T-helper 17 cell (primary cell): ENCODE measurements around the gene LYZL4. TPM values are rescaled to one million over a fixed set of nuclear protein-coding genes. Genes with fewer than 3 reads are reported as not detected.

ENCODE experiments used
- ATAC-seq: fragments of 150-1000 bp; cut with Tn5 transposase; 2 replicates; pipeline ENCODE4 v1.10.0; 2021; ENCODE audit warnings: mild to moderate bottlenecking, moderate library complexity
- DNase-seq, 3 donors: peaks; one replicate each; pipeline versions ENCODE4 v3.0.0 to v3.0.0-alpha.2; 2020 to 2021
- H3K9me3 ChIP-seq: one replicate; pipeline ENCODE4 v1.7.0; 2013; ENCODE audit warnings: low read length, mild to moderate bottlenecking; ENCODE audit not compliant: control insufficient read depth, poor library complexity, severe bottlenecking
- H3K27ac Mint-ChIP-seq: one replicate; pipeline ENCODE4 v1.8.0; 2022; ENCODE audit warnings: mild to moderate bottlenecking, moderate library complexity, mixed read lengths
- H3K27me3 Mint-ChIP-seq: one replicate; pipeline ENCODE4 v1.8.0; 2022; ENCODE audit warnings: mixed read lengths
- H3K36me3 Mint-ChIP-seq: one replicate; pipeline ENCODE4 v1.8.0; 2022; ENCODE audit warnings: low read depth, mixed read lengths
- H3K4me1 Mint-ChIP-seq: one replicate; pipeline ENCODE4 v1.8.0; 2022; ENCODE audit warnings: mild to moderate bottlenecking, mixed read lengths
- H3K4me3 Mint-ChIP-seq: one replicate; pipeline ENCODE4 v1.8.0; 2022; ENCODE audit warnings: mild to moderate bottlenecking, moderate library complexity, mixed read lengths
- total RNA-seq, 4 donors: library from RNA in 2 of 4; stranded (reverse) in 2 of 4; gene quantifications; one replicate each; pipeline ENCODE4 v1.2.3 and lab custom pipeline; 2022 to 2026

The LYZL4 gene
- total RNA-seq, 2 donors from 2014 or later = not detected

DNA sequence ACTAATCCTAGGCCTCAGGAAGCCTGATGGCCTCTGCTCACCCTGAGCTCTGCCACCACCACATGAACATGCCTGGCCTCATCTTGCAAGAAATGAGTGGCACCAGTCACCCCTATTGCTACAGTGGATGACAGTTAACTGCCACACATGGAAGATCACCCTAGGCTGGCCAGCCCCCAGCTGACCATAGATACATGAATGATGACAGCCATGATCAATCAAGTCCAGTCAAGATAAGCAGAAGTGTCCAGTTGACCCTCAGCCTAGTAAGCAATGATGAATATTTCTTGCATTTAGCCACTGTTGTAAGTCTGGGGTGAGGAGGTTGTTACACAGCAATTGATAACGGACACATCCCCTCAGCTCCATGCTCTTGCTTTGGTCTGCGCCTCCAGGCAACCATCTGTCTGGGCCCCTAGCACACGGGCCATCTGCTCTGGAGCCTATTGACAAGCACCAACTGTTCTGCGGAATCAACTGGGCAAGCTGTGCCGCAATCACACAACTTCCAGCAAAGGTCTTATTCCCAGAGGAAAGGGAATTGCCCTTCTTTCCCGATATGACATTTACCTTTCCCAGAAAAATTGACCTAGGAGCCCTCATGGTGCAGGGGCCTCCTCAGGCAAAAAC, 2.2 kb upstream of the LYZL4 start:
- DNase-seq = no peak
- H3K4me1 Mint-ChIP-seq = no peaks in the 10 kb centered on the region
- H3K9me3 ChIP-seq = no peaks in the 10 kb centered on the region
- H3K27me3 Mint-ChIP-seq = peaks cover 69% of the 10 kb centered on the region
- H3K27ac Mint-ChIP-seq = no peak overlapping the region
- no peak overlapping the region for H3K4me3 Mint-ChIP-seq
- no peak for ATAC-seq
- H3K36me3 Mint-ChIP-seq = peaks cover 2% of the 10 kb centered on the region

GRCh38 chr3:42411429-42411828, 1.0 kb upstream of the LYZL4 start:
- Mint-ChIP-seq H3K36me3 (peaks cover 2% of the 10 kb centered on the region), H3K4me3 (no peak overlapping the region), H3K27me3 (peaks cover 56% of the 10 kb centered on the region), H3K4me1 (no peaks in the 10 kb centered on the region), H3K27ac (no peak overlapping the region)
- no peaks in the 10 kb centered on the region for H3K9me3 ChIP-seq
- DNase-seq (no peak), ATAC-seq (no peak)

DNA sequence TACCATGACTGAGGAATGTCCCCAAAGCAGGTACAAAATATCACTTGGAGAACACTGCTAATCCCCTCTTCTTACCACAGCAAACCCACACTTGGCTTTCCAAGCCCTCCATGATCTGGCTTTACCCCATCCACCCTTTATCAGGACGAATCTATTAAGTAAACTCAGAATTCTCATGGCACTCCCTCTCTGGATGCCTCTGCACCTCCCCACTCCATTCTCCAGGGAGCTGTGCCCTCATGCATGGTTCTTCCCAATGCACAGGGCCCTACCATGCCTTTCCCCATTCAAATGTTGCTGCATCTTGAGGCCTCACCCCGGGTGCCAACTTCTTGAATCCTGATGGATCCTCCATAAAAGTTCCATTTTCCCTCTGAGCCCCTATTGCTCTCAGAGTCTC, 2.3 kb downstream of the LYZL4 start:
- DNase-seq (no peak), ATAC-seq (no peak)
- H3K4me3 Mint-ChIP-seq = no peak overlapping the region
- H3K27me3 Mint-ChIP-seq = peaks cover 26% of the 10 kb centered on the region
- no peaks in the 10 kb centered on the region for H3K9me3 ChIP-seq
- H3K27ac Mint-ChIP-seq = no peak overlapping the region
- H3K4me1 Mint-ChIP-seq = peaks cover 2% of the 10 kb centered on the region
- no peaks in the 10 kb centered on the region for H3K36me3 Mint-ChIP-seq

DNA sequence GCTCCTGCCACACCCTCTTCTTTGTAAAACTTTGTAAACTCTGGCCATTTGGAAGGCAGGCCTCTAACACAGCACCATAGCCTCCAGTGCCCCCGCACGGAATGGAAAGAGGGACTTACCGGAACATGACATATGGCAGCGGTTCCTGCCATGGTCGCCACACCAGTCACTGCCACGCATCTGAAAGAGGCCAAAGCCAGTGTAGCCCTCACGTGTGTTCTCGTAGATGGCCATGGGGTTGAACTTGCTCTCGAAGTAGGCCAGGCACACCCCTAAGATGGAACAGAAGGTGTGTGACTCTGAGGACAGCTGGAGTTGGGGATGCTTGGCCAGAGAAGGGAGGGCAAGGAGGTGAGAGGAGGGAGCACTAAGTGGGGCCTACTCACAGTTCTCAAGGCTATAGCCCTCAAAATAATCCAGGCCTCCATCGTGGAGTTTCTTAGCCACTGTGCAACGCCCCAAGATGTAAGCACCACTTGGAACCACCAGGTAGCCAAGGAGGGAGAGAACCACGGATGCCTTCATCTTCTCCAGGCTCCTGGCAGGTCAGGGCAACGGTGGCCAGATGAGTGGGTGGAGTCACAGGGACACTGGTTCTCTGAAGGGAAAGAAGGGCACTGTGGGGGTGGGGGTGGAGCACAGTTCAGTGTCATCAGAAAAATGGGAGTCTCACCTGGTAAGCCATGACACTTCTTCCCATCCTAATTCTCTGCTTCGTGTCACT, 3.5 kb downstream of the LYZL4 start:
- H3K36me3 Mint-ChIP-seq = no peaks in the 10 kb centered on the region

GRCh38 chr3:42405857-42406256, 4.6 kb downstream of the LYZL4 start:
- H3K27me3 Mint-ChIP-seq = peaks cover 17% of the 10 kb centered on the region
- H3K36me3 Mint-ChIP-seq = no peaks in the 10 kb centered on the region
- peaks cover 2% of the 10 kb centered on the region for H3K4me1 Mint-ChIP-seq
- no peak overlapping the region for H3K27ac Mint-ChIP-seq
- DNase-seq = no peak
- no peaks in the 10 kb centered on the region for H3K9me3 ChIP-seq
- no peak for ATAC-seq
- no peak overlapping the region for H3K4me3 Mint-ChIP-seq

More for the DNA sequence above, 3.5 kb downstream of the LYZL4 start:
- ATAC-seq = no peak
- DNase-seq = no peak
- no peaks in the 10 kb centered on the region for H3K9me3 ChIP-seq
- Mint-ChIP-seq H3K27ac (no peak overlapping the region), H3K27me3 (peaks cover 17% of the 10 kb centered on the region), H3K4me1 (peaks cover 2% of the 10 kb centered on the region), H3K4me3 (no peak overlapping the region)

DNA sequence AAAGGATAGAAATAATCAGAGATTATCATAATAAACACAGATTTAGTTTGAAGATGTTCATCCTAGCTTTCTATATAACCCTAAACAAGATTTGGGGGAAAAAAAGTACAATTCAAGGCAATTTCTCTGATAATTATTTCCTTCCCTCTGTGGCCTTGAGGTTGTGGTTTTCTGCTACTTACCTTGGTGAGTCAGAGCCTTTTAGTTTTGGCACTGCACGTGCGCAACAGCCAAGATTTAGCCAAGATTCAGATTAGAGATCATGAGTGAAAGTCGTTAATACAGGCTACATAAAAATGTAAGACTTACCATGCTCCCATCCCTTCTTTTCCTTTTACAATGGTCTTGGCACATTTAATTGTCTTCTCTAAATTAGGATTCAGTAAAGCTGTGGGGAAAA, 6.7 kb downstream of the LYZL4 start:
- no peaks in the 10 kb centered on the region for H3K36me3 Mint-ChIP-seq

DNA sequence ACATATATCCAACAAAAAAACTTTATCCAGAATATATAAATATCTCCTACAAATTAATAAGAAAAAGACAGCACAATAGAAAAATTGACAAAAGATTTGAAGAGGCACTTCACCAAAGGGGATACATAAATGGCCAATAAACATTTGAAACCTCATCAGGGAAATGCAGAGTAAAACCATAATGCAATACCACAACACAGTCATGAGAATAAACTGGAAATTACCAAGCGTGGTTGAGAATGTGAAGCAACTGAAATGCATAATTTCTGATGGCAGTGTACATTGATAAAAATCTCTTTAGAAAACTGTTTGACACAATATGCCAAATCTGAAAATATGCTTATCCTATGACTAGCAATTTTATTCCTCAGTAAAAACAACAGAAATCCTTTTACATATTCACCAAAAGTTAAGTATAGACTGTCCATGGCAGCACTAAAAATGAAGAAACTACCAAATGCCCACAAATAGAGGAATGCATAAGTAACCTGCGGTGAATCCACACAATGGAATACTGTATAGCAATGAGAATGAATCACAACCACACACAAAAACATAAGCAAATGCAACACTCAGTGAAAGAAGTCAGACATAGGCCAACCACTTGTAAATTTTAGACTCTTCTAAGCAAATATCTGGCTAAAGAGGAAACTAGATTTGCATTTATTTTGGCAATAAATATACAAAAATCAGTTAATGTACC, 7.9 kb downstream of the LYZL4 start:
- Mint-ChIP-seq H3K36me3 (peaks cover 2% of the 10 kb centered on the region), H3K27ac (no peak overlapping the region), H3K4me3 (no peak overlapping the region), H3K4me1 (peaks cover 2% of the 10 kb centered on the region), H3K27me3 (peaks cover 4% of the 10 kb centered on the region)
- DNase-seq (no peak), ATAC-seq (no peak)
- no peaks in the 10 kb centered on the region for H3K9me3 ChIP-seq

More for the DNA sequence above, 6.7 kb downstream of the LYZL4 start:
- H3K4me3 Mint-ChIP-seq = no peak overlapping the region
- no peak for ATAC-seq
- DNase-seq = no peak
- H3K4me1 Mint-ChIP-seq = peaks cover 2% of the 10 kb centered on the region
- H3K27me3 Mint-ChIP-seq = peaks cover 5% of the 10 kb centered on the region
- H3K9me3 ChIP-seq = no peaks in the 10 kb centered on the region
- no peak overlapping the region for H3K27ac Mint-ChIP-seq

DNA sequence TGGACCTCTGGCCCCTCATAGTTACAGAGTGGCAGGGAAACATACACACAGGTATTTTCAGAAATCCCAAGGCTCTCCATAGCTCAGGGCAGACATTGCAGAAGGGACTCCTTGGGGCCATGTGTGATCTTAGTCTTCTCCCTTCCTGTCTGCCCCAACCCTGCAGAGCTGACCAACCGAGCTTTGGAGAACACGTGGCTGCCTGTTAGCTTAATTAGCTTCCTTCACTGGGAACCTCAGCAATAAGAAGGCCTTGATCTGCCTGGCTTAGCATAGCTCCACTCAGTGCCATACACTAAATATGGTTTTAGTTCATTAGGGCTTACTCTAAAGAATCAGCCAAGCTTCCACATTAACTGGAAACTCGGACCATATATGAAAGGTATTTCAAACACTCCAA, 12.3 kb downstream of the LYZL4 start:
- no peak for ATAC-seq
- H3K9me3 ChIP-seq = no peaks in the 10 kb centered on the region
- no peaks in the 10 kb centered on the region for H3K4me1 Mint-ChIP-seq
- no peak overlapping the region for H3K4me3 Mint-ChIP-seq
- peaks cover 36% of the 10 kb centered on the region for H3K27me3 Mint-ChIP-seq
- H3K36me3 Mint-ChIP-seq = peaks cover 2% of the 10 kb centered on the region
- no peak overlapping the region for H3K27ac Mint-ChIP-seq
- no peak for DNase-seq

DNA sequence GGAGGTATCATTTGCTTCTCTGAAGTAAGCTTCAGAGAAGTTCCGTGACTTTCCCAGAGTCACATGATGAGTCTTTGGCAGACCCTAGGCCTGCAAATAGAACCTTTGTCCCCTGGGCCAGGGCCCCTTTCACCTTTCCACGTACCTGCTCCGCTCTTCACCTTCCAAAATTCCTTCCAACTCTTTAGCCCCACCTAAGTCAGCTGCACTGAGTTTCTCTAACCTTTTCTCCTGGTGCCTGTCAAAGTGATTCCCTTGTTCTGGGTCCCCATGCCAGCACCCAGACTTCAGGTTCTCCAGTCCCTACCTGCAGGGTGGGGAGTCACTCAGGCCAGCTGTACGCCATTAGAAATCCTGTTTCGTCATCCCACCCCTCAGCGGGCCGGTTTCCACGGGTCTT, 12.8 kb downstream of the LYZL4 start:
- DNase-seq (no peak), ATAC-seq (no peak)
- peaks cover 41% of the 10 kb centered on the region for H3K27me3 Mint-ChIP-seq
- peaks cover 2% of the 10 kb centered on the region for H3K36me3 Mint-ChIP-seq
- no peak overlapping the region for H3K27ac Mint-ChIP-seq
- H3K4me3 Mint-ChIP-seq = no peak overlapping the region
- no peaks in the 10 kb centered on the region for H3K9me3 ChIP-seq
- no peaks in the 10 kb centered on the region for H3K4me1 Mint-ChIP-seq

GRCh38 chr3:42394579-42395288, 15.7 kb downstream of the LYZL4 start:
- DNase-seq = no peak
- ATAC-seq = no peak
- peaks cover 2% of the 10 kb centered on the region for H3K36me3 Mint-ChIP-seq
- no peaks in the 10 kb centered on the region for H3K9me3 ChIP-seq
- no peaks in the 10 kb centered on the region for H3K4me1 Mint-ChIP-seq
- H3K27ac Mint-ChIP-seq = no peak overlapping the region
- peaks cover 53% of the 10 kb centered on the region for H3K27me3 Mint-ChIP-seq
- no peak overlapping the region for H3K4me3 Mint-ChIP-seq

DNA sequence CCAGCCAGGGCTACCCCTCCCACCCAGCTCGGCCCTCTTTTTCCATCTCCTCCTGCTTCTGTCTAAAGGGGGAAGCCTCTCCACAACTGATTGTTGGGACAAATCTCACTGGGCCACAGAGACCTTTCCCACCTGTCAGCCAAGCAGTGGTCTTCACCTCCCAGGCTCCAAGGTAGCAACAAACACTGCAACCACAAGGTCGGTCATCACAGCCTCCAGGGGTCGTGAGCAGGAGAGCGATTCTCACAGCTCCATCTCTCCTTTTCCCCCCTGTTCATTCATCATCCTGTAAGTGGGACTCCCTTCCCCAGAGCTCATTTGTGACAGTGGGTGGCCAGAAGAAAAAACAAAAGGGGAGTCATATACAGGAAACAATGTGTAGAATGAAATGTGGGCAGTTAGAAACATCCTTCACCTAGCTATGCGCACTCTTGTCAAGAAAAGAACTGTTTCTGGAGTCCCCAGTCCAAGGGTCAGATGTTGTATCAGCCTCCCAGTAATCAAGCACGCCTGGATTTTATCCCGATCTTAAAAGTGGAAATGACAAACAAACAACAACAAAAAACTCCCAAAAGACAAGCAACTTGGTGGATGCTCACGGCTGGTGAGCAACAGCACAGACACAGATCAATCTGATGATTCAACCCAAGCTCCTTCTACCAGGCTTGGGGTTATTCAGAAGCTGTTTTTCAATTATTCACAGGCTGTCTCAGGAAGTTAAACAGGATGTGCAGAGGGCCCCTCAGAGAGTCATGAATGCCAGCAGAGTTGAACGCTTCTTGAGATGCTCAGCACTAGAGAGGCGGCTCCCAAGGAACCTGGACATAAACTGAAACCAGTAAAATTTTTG, 22.4 kb downstream of the LYZL4 start:
- Mint-ChIP-seq H3K27me3 (peaks cover 26% of the 10 kb centered on the region), H3K36me3 (peaks cover 2% of the 10 kb centered on the region), H3K4me3 (peak overlapping the region; percentile 62), H3K27ac (peak overlapping the region; percentile 84), H3K4me1 (peaks cover 25% of the 10 kb centered on the region)
- no peaks in the 10 kb centered on the region for H3K9me3 ChIP-seq
- ATAC-seq = peak; percentile 59
- no peak for DNase-seq

DNA sequence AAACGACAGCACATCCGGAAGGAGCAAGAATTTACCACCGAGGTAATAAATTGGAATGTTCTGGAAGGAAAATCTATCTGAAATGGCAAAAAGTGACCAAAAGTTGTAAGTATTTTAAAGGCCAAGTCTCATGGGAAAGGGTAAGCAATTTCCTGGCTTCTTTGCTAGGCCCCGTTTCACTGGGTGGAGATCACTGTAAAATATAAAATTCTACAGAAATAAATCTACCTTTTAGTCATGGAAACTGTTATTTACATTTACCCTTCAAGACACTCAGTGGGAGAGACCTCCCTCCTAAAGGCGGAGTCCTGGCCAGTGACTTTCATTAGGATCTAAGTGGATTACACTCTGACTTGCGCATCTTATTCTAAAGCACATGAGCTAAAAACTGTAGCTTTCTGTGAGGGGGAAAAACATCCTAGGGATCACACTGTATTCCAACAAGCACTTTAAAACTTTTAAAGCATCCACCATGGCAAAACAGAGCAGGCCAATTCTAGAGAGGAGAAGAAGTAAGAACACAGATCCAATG, 28.8 kb downstream of the LYZL4 start:
- no peak overlapping the region for H3K27ac Mint-ChIP-seq
- no peak for DNase-seq
- H3K36me3 Mint-ChIP-seq = no peaks in the 10 kb centered on the region
- H3K4me3 Mint-ChIP-seq = no peak overlapping the region
- peaks cover 6% of the 10 kb centered on the region for H3K27me3 Mint-ChIP-seq
- no peak for ATAC-seq
- H3K9me3 ChIP-seq = no peaks in the 10 kb centered on the region
- H3K4me1 Mint-ChIP-seq = peaks cover 5% of the 10 kb centered on the region
